ENCODE measurements around the gene KRT16.

The KRT16 gene

DNA sequence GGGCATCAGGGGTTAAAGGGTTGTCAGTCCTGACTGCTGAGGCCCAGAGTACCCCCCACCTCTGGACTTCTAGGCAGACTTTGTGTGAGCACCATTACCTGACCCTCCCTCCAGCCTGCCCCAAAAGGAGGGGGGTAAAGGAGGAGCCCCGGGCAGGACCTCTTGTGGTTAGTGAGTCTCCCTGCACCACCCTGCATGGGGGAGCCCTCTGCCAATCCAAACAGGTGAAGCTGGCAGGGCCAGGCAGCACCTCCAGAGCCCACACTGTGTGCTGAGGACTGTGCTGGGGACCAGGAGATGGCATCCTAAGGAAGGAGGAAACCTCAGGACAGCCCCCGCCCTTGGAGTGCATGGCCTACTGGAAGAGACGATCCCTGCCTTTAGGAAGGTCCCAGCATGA lies 23.3 kb downstream of the KRT16 start:
- H3F3A ChIP-seq (ENCODE audit: control insufficient read depth, insufficient read depth), result no peaks in the 10 kb centered on the region
- no peaks in the 10 kb centered on the region for H3K9me3 ChIP-seq (ENCODE audit: control insufficient read depth, insufficient read depth, low read length)
- no peaks in the 10 kb centered on the region for H3K79me2 ChIP-seq (ENCODE audit: control insufficient read depth, low read length)
- no peak overlapping the region for H3K27ac ChIP-seq (ENCODE audit: low read depth, low read length)
- no peak overlapping the region for H3K4me3 ChIP-seq (ENCODE audit: low read length)
- H3K36me3 ChIP-seq (ENCODE audit: control insufficient read depth, low read length), result no peaks in the 10 kb centered on the region
- no peaks in the 10 kb centered on the region for H3K4me1 ChIP-seq (ENCODE audit: control insufficient read depth, low read length)
- no peaks in the 10 kb centered on the region for H4K20me1 ChIP-seq (ENCODE audit: control insufficient read depth, insufficient read depth, low read depth, low read length)
- TF ChIP-seq EZH2phosphoT487 (IDR thresholded peaks at IDR 0.05; ENCODE audit: borderline replicate concordance, low read length), result no peak
- TF ChIP-seq, protein P1, sequence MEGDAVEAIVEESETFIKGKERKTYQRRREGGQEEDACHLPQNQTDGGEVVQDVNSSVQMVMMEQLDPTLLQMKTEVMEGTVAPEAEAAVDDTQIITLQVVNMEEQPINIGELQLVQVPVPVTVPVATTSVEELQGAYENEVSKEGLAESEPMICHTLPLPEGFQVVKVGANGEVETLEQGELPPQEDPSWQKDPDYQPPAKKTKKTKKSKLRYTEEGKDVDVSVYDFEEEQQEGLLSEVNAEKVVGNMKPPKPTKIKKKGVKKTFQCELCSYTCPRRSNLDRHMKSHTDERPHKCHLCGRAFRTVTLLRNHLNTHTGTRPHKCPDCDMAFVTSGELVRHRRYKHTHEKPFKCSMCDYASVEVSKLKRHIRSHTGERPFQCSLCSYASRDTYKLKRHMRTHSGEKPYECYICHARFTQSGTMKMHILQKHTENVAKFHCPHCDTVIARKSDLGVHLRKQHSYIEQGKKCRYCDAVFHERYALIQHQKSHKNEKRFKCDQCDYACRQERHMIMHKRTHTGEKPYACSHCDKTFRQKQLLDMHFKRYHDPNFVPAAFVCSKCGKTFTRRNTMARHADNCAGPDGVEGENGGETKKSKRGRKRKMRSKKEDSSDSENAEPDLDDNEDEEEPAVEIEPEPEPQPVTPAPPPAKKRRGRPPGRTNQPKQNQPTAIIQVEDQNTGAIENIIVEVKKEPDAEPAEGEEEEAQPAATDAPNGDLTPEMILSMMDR (IDR thresholded peaks at IDR 0.05; ENCODE audit: low read depth, low read length, poor library complexity, severe bottlenecking), result no peak
- H3K4me2 ChIP-seq (ENCODE audit: low read length), result no peak overlapping the region
- H3K27me3 ChIP-seq (ENCODE audit: control insufficient read depth, low read length), result 0 out of 2 replicates have a peak, but pooled peaks cover 3% of the 10 kb centered on the region
- no peaks in the 10 kb centered on the region for H3K9me2 ChIP-seq (replicated peaks; ENCODE audit: control insufficient read depth, low read length)

DNA sequence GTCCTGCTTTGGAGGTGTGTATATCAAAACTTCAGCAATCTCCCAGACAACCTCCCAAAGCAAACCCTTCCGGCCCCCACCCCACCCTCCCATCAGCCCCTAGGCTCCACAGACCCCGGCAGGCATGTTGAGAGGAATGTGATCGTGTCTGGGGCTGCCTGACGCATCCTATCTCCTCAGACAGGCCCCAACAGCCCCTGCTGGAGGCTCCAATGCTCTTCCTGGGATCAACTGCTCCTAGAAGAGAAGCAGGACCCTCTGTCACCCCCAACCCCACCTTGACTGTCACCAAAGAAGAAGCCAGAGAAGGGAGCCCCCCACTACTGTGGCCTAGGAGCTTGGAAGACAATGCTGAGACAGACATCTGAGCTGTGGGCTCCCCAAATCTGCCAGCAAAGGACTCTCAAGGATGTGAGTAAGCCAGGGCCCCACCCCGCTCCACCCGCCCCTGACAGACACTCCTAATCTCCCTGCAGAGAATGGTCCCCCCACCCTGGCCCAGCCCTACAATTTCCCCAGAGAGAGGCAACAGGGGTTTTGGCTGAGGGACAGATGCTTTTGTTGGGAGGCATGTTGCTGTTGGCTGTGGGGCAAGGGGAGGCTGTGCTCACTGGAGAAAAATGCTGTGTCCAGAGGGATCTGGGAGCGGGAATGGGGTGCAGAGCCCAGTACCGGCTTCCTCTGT lies 24.3 kb downstream of the KRT16 start:
- Histone ChIP-seq H3K27ac (ENCODE audit: low read depth, low read length) (no peak overlapping the region), H3K4me1 (ENCODE audit: control insufficient read depth, low read length) (no peaks in the 10 kb centered on the region), H3K9me3 (ENCODE audit: control insufficient read depth, insufficient read depth, low read length) (no peaks in the 10 kb centered on the region), H3K36me3 (ENCODE audit: control insufficient read depth, low read length) (no peaks in the 10 kb centered on the region), H3K4me2 (ENCODE audit: low read length) (no peak overlapping the region), H3K79me2 (ENCODE audit: control insufficient read depth, low read length) (no peaks in the 10 kb centered on the region), H3K27me3 (ENCODE audit: control insufficient read depth, low read length) (0 out of 2 replicates have a peak, but pooled peaks cover 3% of the 10 kb centered on the region), H3K4me3 (ENCODE audit: low read length) (no peak overlapping the region), H3F3A (ENCODE audit: control insufficient read depth, insufficient read depth) (no peaks in the 10 kb centered on the region), H4K20me1 (ENCODE audit: control insufficient read depth, insufficient read depth, low read depth, low read length) (no peaks in the 10 kb centered on the region), H3K9me2 (replicated peaks; ENCODE audit: control insufficient read depth, low read length) (no peaks in the 10 kb centered on the region)
- TF ChIP-seq EZH2phosphoT487 (IDR thresholded peaks at IDR 0.05; ENCODE audit: borderline replicate concordance, low read length), result no peak
- TF ChIP-seq, protein P1 (IDR thresholded peaks at IDR 0.05; ENCODE audit: low read depth, low read length, poor library complexity, severe bottlenecking), result no peak

DNA sequence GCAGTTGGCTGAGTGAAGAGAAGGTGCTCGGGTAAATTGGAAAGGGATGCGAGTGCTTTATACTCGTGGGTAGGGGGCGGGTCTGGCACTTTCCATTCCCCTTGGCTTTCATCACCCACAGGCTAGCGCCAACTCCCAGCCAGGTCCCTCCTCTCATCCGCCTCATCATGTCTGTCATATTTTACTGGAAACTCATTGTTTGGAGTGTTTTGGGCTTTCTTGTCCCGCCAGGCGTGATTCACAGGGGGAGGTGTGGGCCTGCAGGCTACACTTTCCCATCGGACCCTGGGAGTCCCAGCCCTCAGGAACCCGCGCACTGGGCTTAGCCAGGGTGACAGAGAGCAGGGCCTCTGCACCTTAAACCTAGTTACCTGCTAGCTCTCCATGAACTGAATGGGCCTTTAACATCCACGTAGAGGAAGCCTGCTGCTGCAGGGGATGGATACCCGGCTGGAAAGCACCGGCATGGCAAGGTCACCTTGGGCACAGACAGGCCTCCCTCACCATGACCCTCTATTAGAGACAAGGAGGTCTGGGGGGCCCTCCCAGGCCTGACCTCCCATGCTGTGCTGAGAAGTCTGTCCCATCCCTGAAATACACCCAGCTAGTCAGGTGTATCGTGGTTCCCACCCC lies 25.6 kb downstream of the KRT16 start, which contains the start of gene KRT14:
TSS of gene KRT14 (minus strand) at position 33 of the 633 bp plus-strand sequence. CDS start 61 bp downstream, outside the sequence.
- no peaks in the 10 kb centered on the region for H3F3A ChIP-seq (ENCODE audit: control insufficient read depth, insufficient read depth)
- H3K9me2 ChIP-seq (replicated peaks; ENCODE audit: control insufficient read depth, low read length), result no peaks in the 10 kb centered on the region
- H3K27me3 ChIP-seq (ENCODE audit: control insufficient read depth, low read length), result 0 out of 2 replicates have a peak, but pooled peaks cover 2% of the 10 kb centered on the region
- TF ChIP-seq, protein P1 (IDR thresholded peaks at IDR 0.05; ENCODE audit: low read depth, low read length, poor library complexity, severe bottlenecking), result no peak
- no peak for TF ChIP-seq EZH2phosphoT487 (IDR thresholded peaks at IDR 0.05; ENCODE audit: borderline replicate concordance, low read length)
- no peaks in the 10 kb centered on the region for H3K79me2 ChIP-seq (ENCODE audit: control insufficient read depth, low read length)
- H3K36me3 ChIP-seq (ENCODE audit: control insufficient read depth, low read length), result no peaks in the 10 kb centered on the region
- no peak within 1 kb of the TSS for H3K4me2 ChIP-seq (ENCODE audit: low read length)
- no peaks in the 10 kb centered on the region for H4K20me1 ChIP-seq (ENCODE audit: control insufficient read depth, insufficient read depth, low read depth, low read length)
- H3K4me3 ChIP-seq (ENCODE audit: low read length), result no peak within 1 kb of the TSS
- no peaks in the 10 kb centered on the region for H3K9me3 ChIP-seq (ENCODE audit: control insufficient read depth, insufficient read depth, low read length)
- no peaks in the 10 kb centered on the region for H3K4me1 ChIP-seq (ENCODE audit: control insufficient read depth, low read length)
- H3K27ac ChIP-seq (ENCODE audit: low read depth, low read length), result no peak within 1 kb of the TSS

Data from DOHH2 (cell line).